Lung (tissue), 12 donors: Measurements from ENCODE around the gene TCEAL8. TPM values are rescaled to one million over a fixed set of nuclear protein-coding genes. Genes with fewer than 3 reads are reported as not detected.
A peak's percentile ranks its signal among the peaks of the same experiment; 100 is the strongest.

Experiments
- ATAC-seq: fragments of 200-7000 bp; cut with Tn5 transposase; one replicate; pipeline ENCODE4 v1.9.1; 2020; ENCODE audit warnings: moderate number of reproducible peaks; ENCODE audit not compliant: insufficient read depth, low FRiP score
- DNase-seq, 3 donors: peaks; one replicate each; pipeline ENCODE4 v3.0.0-alpha.2; 2013 to 2017
- H3K27ac ChIP-seq, 2 donors: one replicate each; pipeline ENCODE4 v1.5.1; 2013; ENCODE audit warnings: mild to moderate bottlenecking in 2 of 2, moderate library complexity in 2 of 2, control low read depth in 1 of 2, inconsistent platforms in 1 of 2, low read depth in 1 of 2, low read length in 1 of 2
- H3K27me3 ChIP-seq, 3 donors: one replicate each; pipeline ENCODE4 v1.5.1; 2013; ENCODE audit warnings: low read length in 2 of 3; ENCODE audit not compliant: control insufficient read depth in 3 of 3, insufficient read depth in 3 of 3
- H3K36me3 ChIP-seq, 4 donors: one replicate each; pipeline ENCODE4 v1.5.1; 2013; ENCODE audit warnings: low read length in 4 of 4, mild to moderate bottlenecking in 1 of 4, moderate library complexity in 1 of 4; ENCODE audit not compliant: control insufficient read depth in 4 of 4, insufficient read depth in 4 of 4
- H3K4me1 ChIP-seq, 5 donors: one replicate each; pipeline ENCODE4 v1.5.1; 2013; ENCODE audit warnings: low read length in 5 of 5, mild to moderate bottlenecking in 2 of 5, moderate library complexity in 1 of 5; ENCODE audit not compliant: control insufficient read depth in 5 of 5, insufficient read depth in 5 of 5
- H3K4me3 ChIP-seq: one replicate; pipeline ENCODE4 v1.5.1; 2013; ENCODE audit warnings: mild to moderate bottlenecking, control low read depth, moderate library complexity
- H3K9ac ChIP-seq, 2 donors: one replicate each; pipeline ENCODE4 v1.5.1; 2013; ENCODE audit warnings: low read length in 2 of 2, control low read depth in 1 of 2; ENCODE audit not compliant: insufficient read depth in 1 of 2
- H3K9me3 ChIP-seq, 4 donors: one replicate each; pipeline ENCODE4 v1.5.1; 2013; ENCODE audit warnings: low read length in 3 of 4, mild to moderate bottlenecking in 1 of 4, moderate library complexity in 1 of 4; ENCODE audit not compliant: control insufficient read depth in 4 of 4, insufficient read depth in 3 of 4
- WGBS, 2 donors: extraction: QIAGEN DNeasy Blood & Tissue Kit; methylation state at CpG; one replicate each; pipeline ENCODE4 v1.1.7; 2013; 5-methylcytosine and 5-hydroxymethylcytosine counted together
- polyA plus RNA-seq, 2 donors: library from polyadenylated mRNA; stranded (reverse); fragments of 200-250 nt; gene quantifications; one replicate each; pipeline ENCODE4 v1.2.1, GENCODE V29; 2013
- total RNA-seq, 2 donors: library from RNA; depleted of rRNA in 1 of 2; stranded (reverse); fragments of >200 nt in 1 of 2; gene quantifications; one replicate each; pipeline ENCODE4 v1.2.1, GENCODE V29; 2014 to 2021
- TF ChIP-seq, protein P1 (sequence below): IDR thresholded peaks from 2 replicates; pipeline ENCODE4 v1.5.1; 2012; ENCODE audit warnings: mild to moderate bottlenecking; ENCODE audit errors: control extremely low read depth, extremely low read depth
- donor health status: control.
- donor health status: control.
- donor health status: Bipolar disorder and iron deficiency.
- donor health status: healthy.
- donor health status: DM: yes; HTN: yes; CAD: no.

The TCEAL8 gene
- total and polyA plus RNA-seq, 4 donors: 40.7 to 86.9 (median 50.7) TPM

DNA sequence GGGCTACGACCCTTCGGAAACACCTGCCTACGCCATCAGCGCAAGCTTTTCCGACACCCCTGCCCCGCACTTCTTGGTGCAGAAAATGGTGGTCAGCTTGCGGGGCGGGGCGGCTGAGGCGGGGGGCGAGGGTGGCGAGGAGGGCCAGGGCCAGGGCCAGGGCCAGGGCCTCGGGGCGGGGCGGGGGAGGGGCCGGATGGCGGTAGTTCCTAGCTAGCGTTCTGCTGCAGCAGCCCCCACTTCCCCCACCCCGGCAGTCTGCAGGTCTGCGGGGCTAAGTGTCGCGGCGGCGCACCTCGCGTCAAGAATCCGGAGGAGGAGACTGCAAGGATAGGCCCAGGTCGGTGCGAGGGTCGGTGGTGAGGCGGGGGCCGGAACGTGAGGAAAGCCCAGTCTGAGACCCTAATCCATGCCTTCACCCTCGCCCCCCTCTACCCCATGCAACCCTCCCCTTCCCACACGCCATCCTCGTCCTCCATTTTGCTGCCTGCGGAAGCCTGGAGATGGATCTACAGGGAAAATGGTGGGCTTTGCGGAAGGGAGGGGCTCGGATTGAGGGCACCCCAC is 39.4 kb downstream of the TCEAL8 start:
- WGBS, 2 donors: 3 to 37% methylated on average over 17 to 39 of the region's 39 CpGs
- DNase-seq (peak; percentile 26 to 53 (median 51)), ATAC-seq (peak; percentile 45)
- Histone ChIP-seq H3K36me3 (no peaks in the 10 kb centered on the region), H3K9ac (peak overlapping the region; percentile 55 to 84), H3K27ac (peak overlapping the region; percentile 74 to 88), H3K4me3 (peak overlapping the region; percentile 62), H3K4me1 (no peaks in the 10 kb centered on the region), H3K9me3 (peaks cover 0 to 3% (median 0%) of the 10 kb centered on the region in 4 donors), H3K27me3 (peaks cover 0 to 16% (median 0%) of the 10 kb centered on the region in 3 donors)
- TF ChIP-seq, protein P1, sequence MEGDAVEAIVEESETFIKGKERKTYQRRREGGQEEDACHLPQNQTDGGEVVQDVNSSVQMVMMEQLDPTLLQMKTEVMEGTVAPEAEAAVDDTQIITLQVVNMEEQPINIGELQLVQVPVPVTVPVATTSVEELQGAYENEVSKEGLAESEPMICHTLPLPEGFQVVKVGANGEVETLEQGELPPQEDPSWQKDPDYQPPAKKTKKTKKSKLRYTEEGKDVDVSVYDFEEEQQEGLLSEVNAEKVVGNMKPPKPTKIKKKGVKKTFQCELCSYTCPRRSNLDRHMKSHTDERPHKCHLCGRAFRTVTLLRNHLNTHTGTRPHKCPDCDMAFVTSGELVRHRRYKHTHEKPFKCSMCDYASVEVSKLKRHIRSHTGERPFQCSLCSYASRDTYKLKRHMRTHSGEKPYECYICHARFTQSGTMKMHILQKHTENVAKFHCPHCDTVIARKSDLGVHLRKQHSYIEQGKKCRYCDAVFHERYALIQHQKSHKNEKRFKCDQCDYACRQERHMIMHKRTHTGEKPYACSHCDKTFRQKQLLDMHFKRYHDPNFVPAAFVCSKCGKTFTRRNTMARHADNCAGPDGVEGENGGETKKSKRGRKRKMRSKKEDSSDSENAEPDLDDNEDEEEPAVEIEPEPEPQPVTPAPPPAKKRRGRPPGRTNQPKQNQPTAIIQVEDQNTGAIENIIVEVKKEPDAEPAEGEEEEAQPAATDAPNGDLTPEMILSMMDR: no peak

DNA sequence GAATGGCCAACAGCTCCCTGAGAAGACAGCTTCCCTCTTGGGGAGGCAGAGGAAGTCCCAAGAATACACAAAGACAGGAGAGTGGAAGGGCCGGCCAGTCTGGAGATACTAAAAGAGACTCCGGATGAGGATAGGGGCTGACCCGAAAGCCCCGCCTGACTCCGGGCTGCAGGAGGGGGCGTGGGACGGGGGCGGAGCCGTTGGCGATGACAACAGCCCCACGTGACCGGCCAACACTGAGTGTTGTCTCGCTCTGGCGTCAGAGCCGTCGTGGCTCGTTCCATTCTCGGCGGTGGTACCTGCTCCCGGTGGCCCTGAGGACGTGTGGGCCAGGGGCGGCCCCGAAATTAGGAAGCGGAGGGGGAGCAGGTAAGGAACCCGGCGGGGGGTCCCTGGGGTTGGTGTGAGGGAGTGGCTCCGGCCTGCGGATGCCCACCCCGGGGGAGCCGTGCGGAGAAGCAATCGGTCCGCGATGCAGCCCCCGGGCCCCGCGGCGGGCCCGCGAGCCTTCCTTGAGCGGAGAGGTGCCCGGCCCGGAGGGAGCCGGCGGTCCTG is 40.0 kb downstream of the TCEAL8 start, which contains the start of gene BEX4:
BEX4 (plus strand) TSS at position 239 of the 555 bp plus-strand sequence. CDS start 1,046 bp downstream, outside the sequence.
- Histone ChIP-seq H3K9me3 (no peaks in the 10 kb centered on the region), H3K36me3 (no peaks in the 10 kb centered on the region), H3K9ac (peak within 1 kb of the TSS; percentile 55 to 84), H3K27me3 (peaks cover 0 to 21% (median 5%) of the 10 kb centered on the region in 3 donors), H3K27ac (peak within 1 kb of the TSS; percentile 74 to 88), H3K4me3 (peak within 1 kb of the TSS; percentile 62), H3K4me1 (no peaks in the 10 kb centered on the region)
- WGBS, 2 donors: 0 to 34% methylated on average over 33 to 45 of the region's 45 CpGs
- ATAC-seq (peak; percentile 89), DNase-seq (peak; percentile 82 to 89 (median 88))
- TF ChIP-seq, protein P1: no peak

DNA sequence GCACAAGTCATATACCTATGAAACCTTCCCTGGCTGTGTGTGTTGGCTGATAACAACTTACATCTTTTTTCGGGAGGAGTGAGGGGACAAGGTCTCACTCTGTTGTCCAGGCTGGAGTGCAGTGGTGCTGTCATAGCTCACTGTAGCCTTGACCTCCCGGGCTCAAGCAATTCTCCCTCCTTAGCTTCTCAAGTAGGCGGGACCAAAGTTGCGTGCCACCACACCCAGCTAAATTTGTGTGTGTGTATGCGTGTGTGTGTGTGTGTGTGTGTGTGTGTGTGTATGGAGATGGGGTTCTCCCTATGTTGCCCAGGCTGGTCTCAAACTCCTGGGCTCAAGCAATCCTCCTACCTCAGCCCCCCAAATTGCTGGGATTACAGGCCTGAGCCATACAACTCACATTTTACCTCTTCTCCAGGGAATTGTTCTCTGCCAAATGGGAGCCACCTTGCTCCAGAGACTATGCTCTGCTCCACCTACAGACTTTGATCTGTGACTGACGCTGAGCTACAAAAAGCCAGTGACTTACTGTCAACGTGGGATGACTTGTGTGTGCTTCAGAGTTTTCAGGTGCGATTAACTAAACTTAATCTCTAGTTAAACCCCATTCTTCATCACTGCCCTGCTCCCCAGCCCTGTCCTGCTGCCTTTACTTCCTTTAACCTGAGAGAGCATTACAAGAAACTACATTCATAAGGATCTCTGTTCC is 42.1 kb downstream of the TCEAL8 start:
- H3K4me3 ChIP-seq: no peak overlapping the region
- ATAC-seq (no peak), DNase-seq (no peak)
- H3K4me1 ChIP-seq: no peaks in the 10 kb centered on the region
- H3K9ac ChIP-seq: no peak overlapping the region
- peaks cover 0 to 17% (median 5%) of the 10 kb centered on the region in 3 donors for H3K27me3 ChIP-seq
- H3K9me3 ChIP-seq: no peaks in the 10 kb centered on the region
- no peaks in the 10 kb centered on the region for H3K36me3 ChIP-seq
- WGBS, 2 donors: 78 to 91% methylated on average over 7 to 8 of the region's 8 CpGs
- H3K27ac ChIP-seq: no peak overlapping the region
- TF ChIP-seq, protein P1: no peak
